Fibroblast of skin of right biceps (primary cell): ENCODE data around the gene CHMP6.

ENCODE experiments used
- DNase-seq: peaks from one replicate; pipeline ENCODE4 v3.0.0-alpha.2; 2013

Gene CHMP6

GRCh38 chr17:81046132-81046769 is 54.6 kb downstream of the CHMP6 start:
- no peak for DNase-seq

DNA sequence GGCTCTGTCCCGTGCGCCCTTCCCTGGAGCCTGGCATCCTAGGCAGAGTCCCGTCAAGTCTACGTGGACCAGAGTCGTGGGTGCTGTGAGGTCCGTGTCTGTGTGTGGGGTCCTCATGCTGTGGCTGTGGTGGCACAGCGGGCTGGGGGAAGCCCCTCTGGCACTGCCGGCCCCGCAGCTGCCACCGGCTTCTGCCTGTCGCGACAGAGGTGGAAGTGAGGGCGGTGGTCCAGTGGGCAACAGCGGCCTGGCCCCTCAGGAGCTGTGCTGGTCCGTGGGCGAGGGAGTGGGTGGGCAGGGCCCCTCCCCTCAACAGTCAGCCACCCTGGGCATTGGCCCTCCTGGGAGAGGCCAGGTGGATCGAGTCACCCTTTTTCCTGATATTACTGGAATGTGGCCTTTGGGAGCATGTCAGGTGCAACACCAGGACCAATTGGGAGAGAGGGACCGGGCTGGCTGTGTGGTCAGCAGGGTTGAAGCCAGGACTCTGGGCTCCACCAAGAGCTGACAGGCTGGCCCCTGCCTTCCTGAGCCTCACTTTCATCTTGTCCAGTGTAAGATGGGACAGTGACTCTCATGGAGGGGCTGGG is 55.2 kb downstream of the CHMP6 start:
- DNase-seq: no peak

GRCh38 chr17:81048827-81049371 is 57.3 kb downstream of the CHMP6 start:
- no peak for DNase-seq

DNA sequence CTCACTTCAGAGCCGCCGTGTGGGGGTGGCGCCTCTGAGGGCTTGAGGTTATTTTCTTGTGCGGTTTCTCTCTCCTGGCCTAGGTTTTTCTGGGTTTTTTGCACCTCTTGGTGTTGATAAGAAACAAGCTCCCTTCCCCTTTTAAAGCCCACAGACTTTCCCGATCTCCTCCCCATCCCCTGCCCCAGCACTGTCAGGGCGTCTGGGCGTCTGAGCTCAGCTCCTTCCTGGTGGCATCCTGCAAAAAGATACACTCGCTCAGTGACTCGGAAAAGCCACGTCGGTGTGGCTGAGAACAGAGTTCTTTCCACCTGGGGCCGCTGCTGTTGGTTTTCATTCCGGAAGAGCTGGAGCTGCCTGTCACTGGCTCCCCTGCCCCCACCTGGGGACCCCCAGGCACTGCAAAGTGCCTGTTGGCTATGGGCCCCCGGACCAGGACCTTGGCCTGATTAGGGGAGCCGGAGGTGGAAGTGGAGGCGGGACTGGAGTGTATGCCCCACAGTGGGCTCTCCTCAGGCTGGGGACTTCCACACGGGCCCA is 57.8 kb downstream of the CHMP6 start:
- no peak for DNase-seq
